Caki2 (cell line): ENCODE results near the gene C1QTNF8. TPM values are rescaled to one million over a fixed set of nuclear protein-coding genes. Genes with fewer than 3 reads are reported as not detected.
"Not testable (repeated sequence)": the region's sequence is repeated elsewhere in the genome, so short reads cannot be mapped to it uniquely, and the experiment has no call there.

Source experiments
- DNase-seq: peaks from one replicate; pipeline ENCODE4 v3.0.0-alpha.2; 2015; ENCODE audit warnings: low read depth
- in situ Hi-C: cut with HindIII; loops from 2 replicates; pipeline ENCODE4 v1.10.0; 2016; ENCODE audit warnings: low sequenced_read_pairs, low pct_unique_long_range_greater_than_20kb, mixed read lengths
- total RNA-seq: library from RNA; depleted of rRNA; stranded (reverse); fragments of >200 nt; shearing (Covaris generic); gene quantifications from 2 replicates; pipeline ENCODE4 v1.2.3, GENCODE V29; 2014; ENCODE audit warnings: low replicate concordance

C1QTNF8 gene
- total RNA-seq, 1 experiment from 2014 or later, result not detected

- in situ Hi-C loops, result no loop called here
Observed at GRCh38 chr16:1088295-1089170, 7.5 kb downstream of the C1QTNF8 start.

DNA sequence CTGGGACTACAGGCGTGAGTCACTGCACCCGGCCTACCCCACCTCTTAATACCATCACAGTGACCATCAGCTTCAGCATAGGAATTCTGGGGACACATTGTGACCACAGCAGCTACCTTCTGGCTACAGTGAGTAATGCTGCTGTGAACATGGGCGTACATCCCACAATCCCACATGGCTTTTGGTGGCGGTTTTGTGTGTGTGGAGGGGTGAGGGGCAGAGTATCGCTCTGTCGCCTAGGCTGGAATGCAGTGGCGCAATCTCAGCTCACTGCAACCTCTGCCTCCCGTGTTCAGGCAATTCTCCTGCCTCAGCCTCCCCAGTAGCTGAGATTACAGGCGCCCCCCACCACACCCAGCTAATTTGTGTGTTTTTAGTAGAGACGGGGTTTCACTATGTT is 9.6 kb downstream of the C1QTNF8 start:
- DNase-seq, in situ Hi-C loops: not testable (repeated sequence)

More at GRCh38 chr16:1088295-1089170, 7.5 kb downstream of the C1QTNF8 start:
- peak; percentile 59 for DNase-seq

DNA sequence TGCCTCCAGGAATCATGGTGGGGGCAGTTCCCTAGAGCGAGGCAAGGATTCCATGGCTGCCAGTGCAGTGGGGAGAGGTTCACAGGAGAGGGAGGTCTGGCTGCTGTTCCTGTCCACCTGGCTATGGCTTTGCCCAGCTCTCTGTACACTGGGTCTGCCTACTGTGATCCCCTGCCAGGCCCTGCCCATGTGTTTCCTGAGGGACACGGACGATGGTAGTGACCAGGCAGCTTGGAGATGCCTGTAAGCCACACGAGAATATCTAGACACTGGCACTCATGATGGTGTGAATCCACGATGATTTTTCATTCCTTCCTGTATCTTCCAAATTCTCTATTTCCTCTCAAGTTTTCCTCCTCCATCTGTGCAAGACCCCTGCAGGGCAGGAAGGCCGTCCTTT is 11.1 kb downstream of the C1QTNF8 start:
- no peak for DNase-seq
- in situ Hi-C loops, result no loop called here

DNA sequence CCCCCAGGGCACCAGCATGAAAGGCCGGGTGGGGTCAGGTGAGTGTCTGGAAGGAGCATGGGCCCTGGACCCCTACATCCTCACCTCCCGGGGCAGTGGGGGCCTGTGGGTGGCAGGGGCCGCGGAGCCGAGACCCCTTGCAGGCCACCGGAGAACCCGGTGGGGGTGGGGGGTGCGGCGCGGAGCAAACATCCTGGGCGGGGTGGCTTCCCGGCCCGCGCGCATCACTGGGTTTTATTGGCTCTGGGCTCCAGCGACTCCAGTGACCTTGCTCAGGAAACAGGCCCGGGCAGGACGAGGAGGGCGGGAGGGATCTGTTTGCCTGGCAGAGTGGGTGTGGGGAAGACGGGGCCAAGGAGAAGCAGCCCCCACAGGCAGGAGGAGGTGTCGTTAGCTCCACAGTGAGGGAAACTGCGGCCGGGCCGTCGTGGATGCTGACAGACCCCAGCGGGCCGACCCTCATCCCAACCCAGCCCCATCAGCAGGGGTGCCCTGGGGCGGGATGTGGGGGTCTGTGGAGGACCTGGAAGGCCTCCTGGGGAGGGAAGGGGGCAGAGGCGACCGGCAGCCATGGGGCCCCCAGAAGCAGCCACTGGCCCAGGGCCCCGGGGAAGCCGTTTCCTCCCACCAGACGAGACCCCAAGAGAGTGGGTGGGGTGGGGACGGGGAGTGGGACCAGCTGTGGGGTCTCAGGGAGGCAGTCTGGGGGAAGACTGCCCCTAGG is 12.9 kb downstream of the C1QTNF8 start:
- peak; percentile 82 for DNase-seq
- in situ Hi-C loops, result no loop called here

DNA sequence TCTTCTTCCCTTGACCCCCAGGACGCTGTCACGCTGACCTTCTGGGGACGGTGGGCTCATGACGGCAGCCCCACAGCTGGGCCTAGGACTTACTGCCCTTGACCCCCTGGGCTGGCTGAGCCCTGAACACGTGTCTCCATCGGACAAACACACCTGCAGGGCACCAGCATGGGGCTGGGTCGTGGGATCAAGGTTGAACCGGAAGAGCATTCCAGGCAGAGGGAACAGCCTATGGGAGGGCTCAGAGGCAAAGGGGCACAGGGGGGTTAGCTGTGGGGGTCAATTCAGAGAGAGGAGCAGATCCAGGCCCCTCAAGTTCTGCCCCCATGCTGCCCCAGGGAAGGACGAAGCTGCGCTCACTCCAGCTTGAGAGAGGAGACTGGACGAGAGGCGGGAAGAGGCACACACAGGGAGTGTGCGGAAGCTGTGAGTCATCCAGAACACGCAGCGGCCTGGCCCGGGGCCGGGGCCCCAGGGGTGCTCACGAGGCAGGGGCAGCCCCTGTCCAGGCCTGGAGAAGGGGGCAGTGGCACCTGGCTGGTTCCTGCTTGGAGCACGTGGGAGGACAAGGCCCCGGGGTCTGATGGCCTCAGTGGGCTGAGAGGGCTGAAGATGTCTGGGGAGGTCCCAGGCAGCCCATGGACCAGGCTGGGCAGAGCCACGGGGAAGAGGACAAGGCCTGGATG is 13.6 kb downstream of the C1QTNF8 start:
- in situ Hi-C loops, result no loop called here
- peak; percentile 91 for DNase-seq

DNA sequence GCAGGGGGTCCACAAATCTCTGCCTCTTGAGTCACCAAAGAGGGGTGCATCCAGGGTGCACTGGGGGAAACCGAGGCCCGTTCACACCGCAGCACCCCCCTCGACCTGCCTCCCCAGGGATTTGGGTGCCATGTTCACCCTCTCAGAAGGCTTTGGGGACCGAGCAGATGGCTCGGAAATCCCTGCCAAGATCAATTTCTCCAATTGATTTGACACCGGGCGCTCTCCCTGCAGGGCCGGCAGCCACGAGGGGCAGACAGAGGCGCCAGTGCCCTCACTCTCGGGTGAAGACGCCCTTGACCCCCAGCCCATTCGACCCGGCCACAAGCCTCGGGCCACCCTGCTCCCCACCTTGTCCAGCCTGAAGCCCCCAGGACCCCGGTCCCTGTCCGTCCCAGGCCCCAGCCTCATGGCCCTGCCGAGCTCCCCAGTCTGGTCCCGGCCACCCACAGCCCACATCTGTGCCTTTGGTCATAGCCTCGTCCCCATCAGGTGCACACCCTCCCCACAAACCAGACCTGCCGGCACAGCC is 14.2 kb downstream of the C1QTNF8 start:
- in situ Hi-C loops, result no loop called here
- DNase-seq, result no peak

GRCh38 chr16:1080801-1081733 is 15.0 kb downstream of the C1QTNF8 start:
- DNase-seq, result no peak
- in situ Hi-C loops, result no loop called here

- in situ Hi-C loops, result no loop called here
- no peak for DNase-seq
Observed at GRCh38 chr16:1079786-1080525, 16.1 kb downstream of the C1QTNF8 start.

GRCh38 chr16:1079341-1079740 is 16.7 kb downstream of the C1QTNF8 start:
- in situ Hi-C loops, result no loop called here
- DNase-seq, result no peak

DNA sequence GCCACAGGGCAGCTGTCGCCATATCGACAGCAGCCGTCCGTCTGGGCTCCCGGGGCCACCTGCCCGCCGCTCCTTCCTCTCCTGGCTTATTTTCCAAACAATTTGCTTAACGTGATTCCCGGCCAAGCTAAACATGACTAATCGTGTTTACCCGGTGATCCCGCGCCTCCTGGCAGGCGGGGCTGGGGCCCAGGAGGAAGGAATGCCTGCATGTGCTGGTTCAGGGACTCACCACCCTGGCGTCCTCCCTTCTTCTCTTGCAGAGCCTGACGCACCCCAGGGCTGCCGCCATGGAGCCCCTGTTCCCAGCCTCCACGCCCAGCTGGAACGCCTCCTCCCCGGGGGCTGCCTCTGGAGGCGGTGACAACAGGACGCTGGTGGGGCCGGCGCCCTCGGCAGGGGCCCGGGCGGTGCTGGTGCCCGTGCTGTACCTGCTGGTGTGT is 17.4 kb downstream of the C1QTNF8 start:
- in situ Hi-C loops, result no loop called here
- peak; percentile 94 for DNase-seq

DNA sequence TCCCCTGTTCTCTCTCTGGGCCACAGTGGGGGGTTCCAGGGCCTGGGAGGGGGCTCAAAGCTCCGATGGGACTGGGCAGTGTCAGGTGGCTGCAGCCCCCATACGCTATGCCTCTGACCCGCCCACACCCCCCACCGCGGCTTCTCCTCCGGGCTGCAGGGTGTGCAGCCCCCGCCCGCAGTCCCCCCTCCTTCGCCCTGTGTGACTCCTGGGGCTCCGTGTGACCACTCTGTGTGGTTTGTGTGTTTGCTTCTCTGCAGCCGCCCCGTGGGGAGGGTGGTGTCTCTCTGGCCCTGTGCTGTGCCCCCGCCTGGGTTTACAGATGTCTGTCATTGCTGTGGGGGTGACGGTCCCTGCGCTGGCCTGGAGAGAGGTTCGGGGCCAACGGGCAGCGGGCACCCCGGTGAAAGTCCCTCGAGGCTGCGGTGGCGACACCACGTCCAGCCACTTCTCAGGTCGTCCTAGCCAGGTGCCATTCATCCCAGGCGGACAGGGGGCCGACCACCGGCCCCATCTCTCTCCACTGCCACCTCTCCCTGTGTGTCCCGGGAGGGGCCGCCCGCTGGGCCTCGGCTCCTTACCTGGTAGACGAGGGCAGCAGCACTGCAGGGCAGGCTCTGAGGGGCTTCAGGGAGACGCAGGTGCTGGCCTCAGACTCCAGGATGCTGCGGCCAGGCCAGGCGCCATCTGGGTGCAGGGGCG is 18.0 kb downstream of the C1QTNF8 start:
- in situ Hi-C loops, result no loop called here
- DNase-seq, result no peak

GRCh38 chr16:1076801-1077576 is 19.1 kb downstream of the C1QTNF8 start:
- no peak for DNase-seq
- in situ Hi-C loops, result no loop called here

- in situ Hi-C loops, result no loop called here
- DNase-seq, result no peak
Observed at GRCh38 chr16:1075546-1075945, 20.5 kb downstream of the C1QTNF8 start.

- in situ Hi-C loops, result no loop called here
- no peak for DNase-seq
Observed at GRCh38 chr16:1074379-1074649, 21.7 kb downstream of the C1QTNF8 start.

DNA sequence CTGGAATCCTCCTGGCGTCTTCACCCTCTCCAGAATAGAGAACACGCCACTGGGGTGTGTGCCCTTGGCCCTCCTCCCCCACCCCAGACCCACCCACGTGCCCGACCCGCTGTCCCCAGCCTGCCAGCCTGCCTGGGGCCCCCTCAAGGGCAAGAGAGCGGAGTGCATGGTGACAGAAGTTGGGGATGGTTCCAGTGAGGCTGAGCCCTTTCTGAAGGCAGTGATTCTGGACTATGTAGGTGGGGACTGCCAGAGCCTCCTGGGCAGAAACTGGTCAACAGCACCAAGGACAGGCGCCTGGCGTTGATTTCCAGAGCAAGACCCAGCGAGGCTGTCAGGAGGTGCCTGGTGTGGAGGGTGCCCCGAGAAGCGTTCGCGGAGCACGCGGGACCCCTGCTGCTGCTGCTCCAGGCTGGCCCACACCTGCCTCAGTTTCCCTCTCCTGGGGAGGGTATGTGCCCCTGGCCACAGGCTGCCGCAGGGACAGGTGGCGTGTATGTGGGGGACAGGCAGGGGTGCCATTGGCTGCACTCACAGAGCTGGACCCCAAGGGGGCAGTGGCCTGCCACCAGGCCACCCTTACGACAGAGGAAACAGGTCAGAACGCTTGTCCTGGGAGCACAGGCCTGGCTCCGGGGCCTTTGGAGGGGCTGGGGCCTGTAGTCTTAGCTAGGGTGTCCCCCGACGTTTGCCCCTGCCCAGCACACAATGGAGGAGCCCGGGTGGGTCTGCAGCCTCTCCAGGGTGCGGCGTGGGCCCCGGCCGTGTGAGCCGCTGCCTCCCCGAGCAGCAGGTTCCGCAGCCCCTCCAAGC is 22.3 kb downstream of the C1QTNF8 start:
- in situ Hi-C loops, result no loop called here
- DNase-seq, result no peak
